ENCODE results near the gene POLN.

GRCh38 chr4:2251073-2251794 lies 9.3 kb upstream of the POLN start:
- TF ChIP-seq HDAC2 (IDR thresholded peaks at IDR 0.05), result no peak
- no peak for TF ChIP-seq GATA3 (IDR thresholded peaks at IDR 0.05; ENCODE audit: borderline replicate concordance)
- no peak for TF ChIP-seq JUN (IDR thresholded peaks at IDR 0.05)
- no peak for TF ChIP-seq REST (IDR thresholded peaks at IDR 0.05)
- TF ChIP-seq CTCF (IDR thresholded peaks at IDR 0.05), result no peak
- TF ChIP-seq USF2 (IDR thresholded peaks at IDR 0.05), result no peak
